ENCODE measurements around the gene C3AR1. TPM values are rescaled to one million over a fixed set of nuclear protein-coding genes. Genes with fewer than 3 reads are reported as not detected.
"Not testable (repeated sequence)": the region's sequence is repeated elsewhere in the genome, so short reads cannot be mapped to it uniquely, and the experiment has no call there.

Gene C3AR1
- total RNA-seq, 1 experiment from 2014 or later: not detected

- H3K23ac ChIP-seq (ENCODE audit: insufficient read length, low read depth, low read length): no peak overlapping the region
- no peaks in the 10 kb centered on the region for H3K23me2 ChIP-seq (ENCODE audit: insufficient read length, low read depth, low read length, poor library complexity, severe bottlenecking)
- H4K91ac ChIP-seq (ENCODE audit: insufficient read length, low read depth, low read length): no peak overlapping the region
- H3K4me2 ChIP-seq (ENCODE audit: insufficient read depth, insufficient read length, low read length): no peak overlapping the region
- H3K9me3 ChIP-seq (ENCODE audit: control insufficient read depth, low read depth, low read length): no peaks in the 10 kb centered on the region
- Mint-ChIP-seq H3K9me3 (no peaks in the 10 kb centered on the region), H3K36me3 (ENCODE audit: insufficient read depth in 1 of 3, low read depth in 3 of 3) (no peaks in the 10 kb centered on the region), H3K27ac (no peak overlapping the region), H3K4me1 (peaks cover 16% of the 10 kb centered on the region in 2 experiments), H3K4me3 (no peak overlapping the region), H3K27me3 (ENCODE audit: low read depth) (no peaks in the 10 kb centered on the region)
- no peak for DNase-seq
- TF ChIP-seq, protein P1, sequence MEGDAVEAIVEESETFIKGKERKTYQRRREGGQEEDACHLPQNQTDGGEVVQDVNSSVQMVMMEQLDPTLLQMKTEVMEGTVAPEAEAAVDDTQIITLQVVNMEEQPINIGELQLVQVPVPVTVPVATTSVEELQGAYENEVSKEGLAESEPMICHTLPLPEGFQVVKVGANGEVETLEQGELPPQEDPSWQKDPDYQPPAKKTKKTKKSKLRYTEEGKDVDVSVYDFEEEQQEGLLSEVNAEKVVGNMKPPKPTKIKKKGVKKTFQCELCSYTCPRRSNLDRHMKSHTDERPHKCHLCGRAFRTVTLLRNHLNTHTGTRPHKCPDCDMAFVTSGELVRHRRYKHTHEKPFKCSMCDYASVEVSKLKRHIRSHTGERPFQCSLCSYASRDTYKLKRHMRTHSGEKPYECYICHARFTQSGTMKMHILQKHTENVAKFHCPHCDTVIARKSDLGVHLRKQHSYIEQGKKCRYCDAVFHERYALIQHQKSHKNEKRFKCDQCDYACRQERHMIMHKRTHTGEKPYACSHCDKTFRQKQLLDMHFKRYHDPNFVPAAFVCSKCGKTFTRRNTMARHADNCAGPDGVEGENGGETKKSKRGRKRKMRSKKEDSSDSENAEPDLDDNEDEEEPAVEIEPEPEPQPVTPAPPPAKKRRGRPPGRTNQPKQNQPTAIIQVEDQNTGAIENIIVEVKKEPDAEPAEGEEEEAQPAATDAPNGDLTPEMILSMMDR (conservative IDR thresholded peaks at IDR 0.05): no peak
- H3K27ac ChIP-seq (ENCODE audit: insufficient read length, low read depth, low read length): no peak overlapping the region
- H2BK15ac ChIP-seq (ENCODE audit: low read depth, low read length): no peak overlapping the region
- no peak overlapping the region for H2BK5ac ChIP-seq (ENCODE audit: insufficient read length, low read length)
- H3T11ph ChIP-seq (ENCODE audit: low read length): no peak overlapping the region
- no peak overlapping the region for H2BK20ac ChIP-seq (ENCODE audit: low read depth, low read length, poor library complexity, severe bottlenecking)
- no peak overlapping the region for H2BK12ac ChIP-seq (ENCODE audit: insufficient read length, low read depth, low read length)
- H3K56ac ChIP-seq (ENCODE audit: insufficient read length, low read depth, low read length): no peak overlapping the region
- H4K8ac ChIP-seq (replicated peaks; ENCODE audit: insufficient read length, low read depth, low read length): no peak overlapping the region
- H3K4me1 ChIP-seq (ENCODE audit: insufficient read depth, low read length): no peaks in the 10 kb centered on the region; the same call in 1 of the 2 replicates
- no peak overlapping the region for H2AFZ ChIP-seq (ENCODE audit: low read length)
- no peaks in the 10 kb centered on the region for H3K27me3 ChIP-seq (ENCODE audit: insufficient read depth, low read length)
- H3K9ac ChIP-seq (ENCODE audit: extremely low read depth, insufficient read length, low read length): no peak overlapping the region
- no peak overlapping the region for H2AK5ac ChIP-seq (ENCODE audit: insufficient read length, low read length)
- H2BK120ac ChIP-seq (ENCODE audit: low read depth, low read length, poor library complexity, severe bottlenecking): no peak overlapping the region
- no peaks in the 10 kb centered on the region for H3K79me1 ChIP-seq (ENCODE audit: insufficient read depth, low read depth, low read length, poor library complexity, severe bottlenecking)
- H3K79me2 ChIP-seq (ENCODE audit: insufficient read depth, low read length): no peaks in the 10 kb centered on the region
- H3K4ac ChIP-seq (ENCODE audit: low read depth, low read length): no peak overlapping the region
- H4K5ac ChIP-seq (ENCODE audit: insufficient read length, low read depth, low read length): no peak overlapping the region
- no peak overlapping the region for H3K14ac ChIP-seq (ENCODE audit: insufficient read depth, low read length)
- H4K20me1 ChIP-seq (ENCODE audit: control insufficient read depth, insufficient read depth, insufficient read length): no peaks in the 10 kb centered on the region
- H3K18ac ChIP-seq (ENCODE audit: insufficient read length, low read depth, low read length): no peak overlapping the region
- no CpG with 5 or more reads among the region's 6 CpGs for WGBS (ENCODE audit: extremely low coverage, insufficient read length, low lambda C conversion rate)
These were observed 9.8 kb upstream of the C3AR1 start for GRCh38 chr12:8075935-8076334.

DNA sequence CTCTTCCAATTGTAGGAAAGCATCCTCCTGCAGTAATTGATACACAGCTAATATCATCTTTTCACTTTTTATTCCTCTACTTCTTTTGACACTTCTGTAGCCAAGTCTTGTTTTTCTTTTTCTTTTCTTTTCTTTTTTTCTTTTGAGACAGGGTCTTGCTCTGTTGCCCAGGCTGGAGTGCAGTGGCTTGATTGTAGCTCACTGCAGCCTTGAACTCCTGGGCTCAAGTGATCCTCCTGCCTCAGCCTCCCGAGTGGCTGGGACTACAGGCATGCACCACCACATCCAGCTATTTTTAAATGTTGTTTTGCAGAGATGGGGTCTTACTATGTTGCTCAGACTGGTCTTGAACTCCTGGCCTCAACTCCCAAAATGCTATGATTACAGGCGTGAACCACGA lies 5.7 kb upstream of the C3AR1 start:
- H4K20me1 ChIP-seq (ENCODE audit: control insufficient read depth, insufficient read depth, insufficient read length); H3K4me2 ChIP-seq (ENCODE audit: insufficient read depth, insufficient read length, low read length); H4K91ac ChIP-seq (ENCODE audit: insufficient read length, low read depth, low read length); H3K4me1 ChIP-seq (ENCODE audit: insufficient read depth, low read length); H3K18ac ChIP-seq (ENCODE audit: insufficient read length, low read depth, low read length); H3K23me2 ChIP-seq (ENCODE audit: insufficient read length, low read depth, low read length, poor library complexity, severe bottlenecking); H3K9me3 ChIP-seq (ENCODE audit: control insufficient read depth, low read depth, low read length); H2BK15ac ChIP-seq (ENCODE audit: low read depth, low read length); H3K4ac ChIP-seq (ENCODE audit: low read depth, low read length); DNase-seq; H3K23ac ChIP-seq (ENCODE audit: insufficient read length, low read depth, low read length); H3K4me1 Mint-ChIP-seq; H3K14ac ChIP-seq (ENCODE audit: insufficient read depth, low read length); H3K27ac ChIP-seq (ENCODE audit: insufficient read length, low read depth, low read length); H3K36me3 Mint-ChIP-seq (ENCODE audit: insufficient read depth in 1 of 3, low read depth in 3 of 3); H4K8ac ChIP-seq (replicated peaks; ENCODE audit: insufficient read length, low read depth, low read length); H3K79me1 ChIP-seq (ENCODE audit: insufficient read depth, low read depth, low read length, poor library complexity, severe bottlenecking); H2AFZ ChIP-seq (ENCODE audit: low read length); H3K79me2 ChIP-seq (ENCODE audit: insufficient read depth, low read length); H2BK20ac ChIP-seq (ENCODE audit: low read depth, low read length, poor library complexity, severe bottlenecking); H4K5ac ChIP-seq (ENCODE audit: insufficient read length, low read depth, low read length); H3K27ac Mint-ChIP-seq; H3K4me3 Mint-ChIP-seq; H3K56ac ChIP-seq (ENCODE audit: insufficient read length, low read depth, low read length); H3K9ac ChIP-seq (ENCODE audit: extremely low read depth, insufficient read length, low read length); H2BK5ac ChIP-seq (ENCODE audit: insufficient read length, low read length); H3K27me3 ChIP-seq (ENCODE audit: insufficient read depth, low read length); H3T11ph ChIP-seq (ENCODE audit: low read length); H2AK5ac ChIP-seq (ENCODE audit: insufficient read length, low read length); H2BK120ac ChIP-seq (ENCODE audit: low read depth, low read length, poor library complexity, severe bottlenecking); H3K27me3 Mint-ChIP-seq (ENCODE audit: low read depth); H3K9me3 Mint-ChIP-seq; H2BK12ac ChIP-seq (ENCODE audit: insufficient read length, low read depth, low read length): not testable (repeated sequence)
- WGBS (ENCODE audit: extremely low coverage, insufficient read length, low lambda C conversion rate): no CpG with 5 or more reads among the region's 3 CpGs

Measured in H9 (cell line).